ENCODE data around the gene LRRC43. TPM values are rescaled to one million over a fixed set of nuclear protein-coding genes. Genes with fewer than 3 reads are reported as not detected.
A peak's percentile ranks its signal among the peaks of the same experiment; 100 is the strongest.

LRRC43 gene
- total RNA-seq, 4 donors from 2014 or later, result not detected

DNA sequence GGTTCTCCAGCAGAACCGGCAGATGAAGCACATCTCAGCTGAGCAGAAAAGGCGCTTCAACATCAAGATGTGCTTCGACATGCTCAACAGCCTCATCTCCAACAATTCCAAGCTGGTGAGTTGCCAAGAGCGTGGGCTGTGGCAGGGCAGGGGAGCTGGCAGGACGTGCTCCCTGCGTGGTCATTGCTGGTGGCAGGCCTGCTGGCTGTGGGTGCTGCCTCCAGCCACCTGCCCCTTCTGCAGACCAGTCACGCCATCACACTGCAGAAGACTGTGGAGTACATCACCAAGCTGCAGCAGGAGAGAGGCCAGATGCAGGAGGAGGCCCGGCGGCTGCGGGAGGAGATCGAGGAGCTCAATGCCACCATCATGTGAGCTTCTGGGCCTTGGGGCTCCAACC, 44.7 kb upstream of the LRRC43 start:
- Histone ChIP-seq H3K36me3 (peaks cover 0 to 88% (median 0%) of the 10 kb centered on the region in 3 donors), H3K27ac (no peak overlapping the region), H3K4me3 (no peak overlapping the region), H3K27me3 (no peaks in the 10 kb centered on the region), H3K9me3 (no peaks in the 10 kb centered on the region), H3K4me1 (peaks cover 0 to 9% (median 0%) of the 10 kb centered on the region in 4 donors)
- TF ChIP-seq POLR2A (IDR thresholded peaks at IDR 0.05), result no peak
- TF ChIP-seq, protein P1, sequence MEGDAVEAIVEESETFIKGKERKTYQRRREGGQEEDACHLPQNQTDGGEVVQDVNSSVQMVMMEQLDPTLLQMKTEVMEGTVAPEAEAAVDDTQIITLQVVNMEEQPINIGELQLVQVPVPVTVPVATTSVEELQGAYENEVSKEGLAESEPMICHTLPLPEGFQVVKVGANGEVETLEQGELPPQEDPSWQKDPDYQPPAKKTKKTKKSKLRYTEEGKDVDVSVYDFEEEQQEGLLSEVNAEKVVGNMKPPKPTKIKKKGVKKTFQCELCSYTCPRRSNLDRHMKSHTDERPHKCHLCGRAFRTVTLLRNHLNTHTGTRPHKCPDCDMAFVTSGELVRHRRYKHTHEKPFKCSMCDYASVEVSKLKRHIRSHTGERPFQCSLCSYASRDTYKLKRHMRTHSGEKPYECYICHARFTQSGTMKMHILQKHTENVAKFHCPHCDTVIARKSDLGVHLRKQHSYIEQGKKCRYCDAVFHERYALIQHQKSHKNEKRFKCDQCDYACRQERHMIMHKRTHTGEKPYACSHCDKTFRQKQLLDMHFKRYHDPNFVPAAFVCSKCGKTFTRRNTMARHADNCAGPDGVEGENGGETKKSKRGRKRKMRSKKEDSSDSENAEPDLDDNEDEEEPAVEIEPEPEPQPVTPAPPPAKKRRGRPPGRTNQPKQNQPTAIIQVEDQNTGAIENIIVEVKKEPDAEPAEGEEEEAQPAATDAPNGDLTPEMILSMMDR (IDR thresholded peaks at IDR 0.05), result no peak
- DNase-seq, result no peak

DNA sequence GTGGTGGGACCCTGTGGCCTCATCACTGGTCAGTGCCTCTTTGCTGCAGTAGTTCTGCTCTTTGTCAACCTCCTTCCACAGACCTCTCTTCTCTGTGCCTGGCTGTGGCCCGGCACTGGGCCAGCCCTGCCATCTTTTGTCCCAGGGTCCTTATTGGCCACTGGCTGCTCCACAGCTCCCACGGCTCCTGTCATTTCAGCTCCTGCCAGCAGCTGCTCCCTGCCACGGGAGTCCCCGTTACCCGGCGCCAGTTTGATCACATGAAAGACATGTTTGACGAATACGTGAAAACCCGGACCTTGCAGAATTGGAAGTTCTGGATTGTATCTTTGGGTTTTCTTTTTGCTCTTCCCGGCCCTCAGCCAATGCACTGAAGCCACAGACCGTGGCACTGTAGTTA, 44.3 kb upstream of the LRRC43 start:
- Histone ChIP-seq H3K27me3 (no peaks in the 10 kb centered on the region), H3K4me3 (no peak overlapping the region), H3K27ac (no peak overlapping the region), H3K9me3 (no peaks in the 10 kb centered on the region), H3K4me1 (peaks cover 0 to 9% (median 0%) of the 10 kb centered on the region in 4 donors), H3K36me3 (peaks cover 0 to 88% (median 0%) of the 10 kb centered on the region in 3 donors)
- DNase-seq, result no peak
- TF ChIP-seq, protein P1 (IDR thresholded peaks at IDR 0.05), result no peak
- TF ChIP-seq POLR2A (IDR thresholded peaks at IDR 0.05), result no peak

DNA sequence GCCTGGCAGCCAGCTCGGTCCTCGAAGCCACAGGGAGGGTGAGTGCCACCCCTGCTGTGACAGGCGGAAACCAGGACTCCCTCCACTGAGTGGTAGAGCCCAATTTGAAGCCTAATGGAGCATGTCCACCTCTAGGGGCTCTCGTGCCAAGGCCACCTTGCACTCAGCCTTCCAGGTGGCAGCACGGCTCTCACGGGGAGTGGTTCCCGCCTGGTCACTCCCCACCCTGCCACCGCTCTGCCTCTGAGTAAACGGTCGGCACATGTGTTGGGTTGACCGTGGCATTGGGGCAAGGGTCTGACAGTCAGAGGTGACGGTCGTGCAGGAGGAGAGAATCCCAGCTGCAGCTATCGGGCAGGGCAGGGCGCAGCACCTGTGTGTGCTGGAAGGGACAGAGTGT, 43.7 kb upstream of the LRRC43 start:
- H3K27me3 ChIP-seq, result no peaks in the 10 kb centered on the region
- peaks cover 0 to 9% (median 0%) of the 10 kb centered on the region in 4 donors for H3K4me1 ChIP-seq
- no peak for DNase-seq
- no peak for TF ChIP-seq POLR2A (IDR thresholded peaks at IDR 0.05)
- TF ChIP-seq, protein P1 (IDR thresholded peaks at IDR 0.05), result no peak
- H3K9me3 ChIP-seq, result no peaks in the 10 kb centered on the region
- peaks cover 0 to 87% (median 0%) of the 10 kb centered on the region in 3 donors for H3K36me3 ChIP-seq
- no peak overlapping the region for H3K4me3 ChIP-seq
- H3K27ac ChIP-seq, result peak overlapping the region in 1 of 4 donors; percentile 12

DNA sequence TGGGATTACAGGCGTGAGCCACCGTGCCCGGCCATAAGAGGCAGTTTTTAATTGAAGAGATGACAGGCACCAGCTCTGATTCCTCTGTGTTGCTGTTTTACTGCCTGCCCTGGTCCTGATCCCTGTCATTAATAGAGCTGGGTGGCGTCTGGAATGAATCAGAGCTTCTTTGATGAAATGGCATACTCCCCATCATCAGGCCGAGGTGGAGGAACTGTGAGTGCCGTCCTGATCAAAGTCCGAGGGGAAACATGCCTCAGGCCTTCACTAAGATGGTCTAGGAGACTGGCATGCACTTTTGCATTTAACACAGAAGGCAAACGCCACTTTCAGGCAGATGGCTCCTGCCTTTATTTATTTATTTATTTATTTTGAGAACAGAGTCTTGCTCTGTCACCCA, 43.0 kb upstream of the LRRC43 start:
- TF ChIP-seq POLR2A (IDR thresholded peaks at IDR 0.05), result no peak
- TF ChIP-seq, protein P1 (IDR thresholded peaks at IDR 0.05), result no peak

DNA sequence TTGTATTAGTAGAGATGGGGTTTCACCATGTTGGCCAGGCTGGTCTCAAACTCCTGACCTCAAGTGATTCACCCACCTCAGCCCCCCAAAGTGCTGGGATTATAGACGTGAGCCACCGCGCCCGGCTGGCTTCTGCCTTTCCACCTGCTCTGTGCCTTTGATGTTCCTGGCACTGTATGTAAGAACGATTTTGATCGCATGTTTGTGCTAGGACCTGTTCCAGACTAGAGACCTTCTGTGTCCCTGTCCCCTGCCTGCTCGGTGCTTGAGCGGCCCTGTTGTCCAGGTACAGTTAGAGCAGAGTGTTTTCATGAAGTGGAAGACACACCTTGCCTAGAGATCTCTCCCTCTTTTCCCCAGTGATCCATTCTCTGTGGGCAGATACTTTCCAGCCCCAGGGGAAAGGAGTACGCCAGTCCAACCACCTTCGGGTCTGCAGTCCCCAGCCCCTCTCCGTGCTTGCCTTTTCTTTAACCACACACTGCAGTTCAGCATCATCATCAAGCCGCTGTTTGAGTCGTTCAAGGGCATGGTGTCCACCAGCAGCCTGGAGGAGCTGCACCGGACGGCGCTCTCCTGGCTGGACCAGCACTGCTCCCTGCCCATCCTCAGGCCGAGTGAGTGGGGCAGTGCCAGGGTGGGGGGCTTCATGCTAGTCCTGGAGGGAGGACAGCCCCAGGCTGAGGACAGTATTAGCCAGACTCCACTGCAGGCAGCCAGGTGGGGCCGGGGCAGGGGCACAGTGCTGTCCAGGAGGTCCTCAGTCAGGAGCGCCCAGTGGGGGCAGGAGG, 42.3 kb upstream of the LRRC43 start:
- Histone ChIP-seq H3K36me3 (peaks cover 0 to 73% (median 0%) of the 10 kb centered on the region in 3 donors), H3K27ac (no peak overlapping the region), H3K9me3 (no peaks in the 10 kb centered on the region), H3K4me1 (peaks cover 0 to 9% (median 0%) of the 10 kb centered on the region in 4 donors), H3K4me3 (no peak overlapping the region), H3K27me3 (no peaks in the 10 kb centered on the region)
- TF ChIP-seq, protein P1 (IDR thresholded peaks at IDR 0.05), result no peak
- TF ChIP-seq POLR2A (IDR thresholded peaks at IDR 0.05), result no peak
- no peak for DNase-seq

More for the DNA sequence above, 43.0 kb upstream of the LRRC43 start:
- H3K4me3 ChIP-seq, result no peak overlapping the region
- peak overlapping the region in 1 of 4 donors; percentile 12 for H3K27ac ChIP-seq
- no peaks in the 10 kb centered on the region for H3K27me3 ChIP-seq
- peak in 1 of 3 donors; percentile 84 for DNase-seq
- peaks cover 0 to 9% (median 0%) of the 10 kb centered on the region in 4 donors for H3K4me1 ChIP-seq
- no peaks in the 10 kb centered on the region for H3K9me3 ChIP-seq
- H3K36me3 ChIP-seq, result peaks cover 0 to 80% (median 0%) of the 10 kb centered on the region in 3 donors
